HUES6 (cell line): Measurements from ENCODE around the gene C12orf42.

Experiments
- H3K27ac ChIP-seq: 2 replicates; pipeline ENCODE4 v1.7.0; 2013; ENCODE audit warnings: low read depth, mild to moderate bottlenecking, low read length, inconsistent platforms
- H3K27me3 ChIP-seq: 2 replicates; pipeline ENCODE4 v1.6.1; 2013; ENCODE audit warnings: low read length; ENCODE audit not compliant: control insufficient read depth, insufficient read depth
- H3K36me3 ChIP-seq: 2 replicates; pipeline ENCODE4 v1.6.1; 2013; ENCODE audit warnings: low read length; ENCODE audit not compliant: control insufficient read depth, insufficient read depth
- H3K4me1 ChIP-seq: 2 replicates; pipeline ENCODE4 v1.6.1; 2013; ENCODE audit warnings: low read length; ENCODE audit not compliant: control insufficient read depth, insufficient read depth
- H3K4me3 ChIP-seq: 2 replicates; pipeline ENCODE4 v1.5.1; 2013; ENCODE audit warnings: low read depth, low read length
- H3K9ac ChIP-seq: one replicate; pipeline ENCODE4 v1.6.1; 2013; ENCODE audit warnings: mild to moderate bottlenecking, low read length
- H3K9me3 ChIP-seq: 2 replicates; pipeline ENCODE4 v1.6.1; 2013; ENCODE audit warnings: low read depth, low read length; ENCODE audit not compliant: control insufficient read depth, insufficient read depth

Gene C12orf42

DNA sequence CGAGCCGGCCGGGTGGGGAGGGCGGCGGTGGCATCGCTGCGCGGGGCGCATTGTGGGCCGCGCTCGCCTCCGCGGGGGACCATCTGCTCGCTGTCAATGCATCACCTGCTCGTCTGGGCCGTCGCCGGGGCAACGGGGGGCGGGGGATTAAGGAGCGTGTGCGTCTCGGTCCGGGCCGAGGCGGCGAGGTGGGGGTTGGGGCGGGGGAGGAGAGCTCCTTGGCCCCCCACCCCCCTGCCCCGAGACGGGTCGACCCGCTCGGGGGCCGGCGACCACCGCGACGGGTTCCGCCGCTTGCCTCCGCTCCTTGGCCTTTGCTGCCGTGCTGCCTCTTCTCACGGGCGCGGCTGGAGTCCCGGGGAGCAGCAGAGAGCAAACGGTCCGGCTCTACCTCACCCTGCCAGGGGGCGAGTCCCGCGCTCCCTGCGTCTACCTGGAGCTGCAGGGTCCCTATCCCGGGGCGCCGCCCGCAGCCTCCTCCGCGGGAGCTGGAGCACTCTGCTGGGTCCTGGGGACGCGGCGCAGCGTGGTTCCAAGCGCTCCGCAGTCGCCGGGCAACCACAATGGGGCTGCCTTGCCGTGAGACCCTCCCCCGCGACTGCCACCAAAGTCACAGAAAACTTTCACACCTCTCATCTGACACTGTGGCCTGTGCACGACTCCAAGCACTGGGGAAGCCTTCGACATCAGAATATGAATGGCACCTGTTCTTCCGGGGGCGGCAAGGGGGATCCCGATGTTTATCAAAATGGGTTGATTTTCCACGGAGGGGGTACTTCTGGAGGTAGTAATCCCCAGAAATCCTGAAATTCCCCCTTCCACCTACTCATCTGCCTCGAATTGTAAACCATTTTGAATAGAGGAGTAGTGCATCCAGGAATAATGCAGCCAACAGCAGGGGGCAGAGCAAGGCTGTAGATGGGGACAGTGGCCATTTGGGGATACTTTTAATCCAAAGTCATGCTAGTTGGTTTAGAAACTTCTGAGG is at the start of gene C12orf42:
Gene C12orf42, minus strand, starts transcription at position 500 of the 988 bp plus-strand sequence. CDS start 17,542 bp downstream, outside the sequence.
- Histone ChIP-seq H3K4me3 (peak within 1 kb of the TSS; percentile 70), H3K4me1 (peaks cover 13% of the 10 kb centered on the region; the same call in 1 of the 2 replicates), H3K36me3 (no peaks in the 10 kb centered on the region), H3K27ac (no peak within 1 kb of the TSS), H3K9ac (peak within 1 kb of the TSS; percentile 38), H3K9me3 (no peaks in the 10 kb centered on the region), H3K27me3 (peaks cover 33% of the 10 kb centered on the region)

DNA sequence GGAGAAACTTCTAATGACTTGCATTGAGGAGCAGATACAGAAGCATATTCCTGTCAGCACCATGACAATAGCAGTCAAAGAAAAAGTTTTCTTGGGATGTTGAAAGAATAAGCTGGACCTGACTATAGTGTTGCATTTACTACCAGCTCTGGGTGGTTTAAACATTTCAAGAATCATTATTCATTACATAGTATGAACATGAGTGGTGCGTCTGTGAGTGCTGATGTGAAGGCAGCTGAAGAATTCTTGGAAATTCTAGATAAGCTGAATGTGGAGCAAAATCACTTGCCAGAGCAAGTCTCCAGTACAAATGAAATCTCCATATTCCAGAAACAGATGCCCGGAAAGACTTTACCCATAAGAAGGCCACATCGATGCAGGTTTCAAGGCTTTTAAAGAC is 46.3 kb upstream of the C12orf42 start:
- Histone ChIP-seq H3K27me3 (no peaks in the 10 kb centered on the region; the same call in 1 of the 2 replicates), H3K4me1 (no peaks in the 10 kb centered on the region), H3K4me3 (no peak overlapping the region), H3K27ac (no peak overlapping the region), H3K9ac (no peak overlapping the region), H3K36me3 (no peaks in the 10 kb centered on the region), H3K9me3 (no peaks in the 10 kb centered on the region)

DNA sequence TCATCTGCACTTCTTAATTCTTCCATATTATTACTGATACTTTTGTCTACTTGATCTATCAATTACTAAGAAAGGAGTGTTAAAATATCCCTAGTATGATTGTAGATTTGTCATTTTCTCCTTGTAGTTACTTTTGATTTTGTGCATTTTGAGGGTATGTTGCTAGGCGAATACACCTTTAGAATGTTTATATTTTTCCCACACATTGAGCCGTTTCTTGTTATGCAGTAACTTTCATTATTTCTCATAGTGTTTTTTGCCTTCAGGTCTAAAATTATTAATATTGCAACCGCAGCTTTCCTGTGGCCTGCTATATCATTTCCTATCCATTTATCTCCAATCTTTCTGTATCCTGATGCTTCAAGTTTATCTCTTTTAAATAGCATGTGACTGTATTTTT is 44.6 kb upstream of the C12orf42 start:
- Histone ChIP-seq H3K4me3 (no peak overlapping the region), H3K36me3 (no peaks in the 10 kb centered on the region), H3K27me3 (no peaks in the 10 kb centered on the region), H3K9me3 (no peaks in the 10 kb centered on the region), H3K4me1 (no peaks in the 10 kb centered on the region), H3K9ac (no peak overlapping the region), H3K27ac (no peak overlapping the region)

DNA sequence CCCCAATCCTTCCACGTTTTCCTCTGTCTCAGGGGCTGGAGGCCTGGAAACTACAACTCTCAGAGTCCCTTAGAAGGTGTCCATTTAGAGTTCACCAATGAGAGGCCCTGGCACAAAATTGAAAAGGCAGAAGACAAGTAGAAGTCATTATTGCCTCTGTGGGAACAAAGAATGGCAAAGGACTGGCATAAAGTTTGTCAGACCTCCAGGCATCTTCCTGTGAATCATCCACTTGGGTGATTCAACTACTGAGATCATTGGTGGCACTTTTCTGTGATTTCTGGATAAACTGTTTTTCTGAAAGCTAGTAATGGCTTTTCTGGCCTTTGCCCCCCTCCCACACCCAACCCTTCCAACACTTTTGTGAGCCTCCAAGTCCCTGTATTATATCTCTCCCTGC is 42.6 kb upstream of the C12orf42 start:
- Histone ChIP-seq H3K4me1 (no peaks in the 10 kb centered on the region), H3K27me3 (no peaks in the 10 kb centered on the region), H3K36me3 (no peaks in the 10 kb centered on the region), H3K4me3 (no peak overlapping the region), H3K9me3 (no peaks in the 10 kb centered on the region), H3K27ac (no peak overlapping the region), H3K9ac (no peak overlapping the region)

DNA sequence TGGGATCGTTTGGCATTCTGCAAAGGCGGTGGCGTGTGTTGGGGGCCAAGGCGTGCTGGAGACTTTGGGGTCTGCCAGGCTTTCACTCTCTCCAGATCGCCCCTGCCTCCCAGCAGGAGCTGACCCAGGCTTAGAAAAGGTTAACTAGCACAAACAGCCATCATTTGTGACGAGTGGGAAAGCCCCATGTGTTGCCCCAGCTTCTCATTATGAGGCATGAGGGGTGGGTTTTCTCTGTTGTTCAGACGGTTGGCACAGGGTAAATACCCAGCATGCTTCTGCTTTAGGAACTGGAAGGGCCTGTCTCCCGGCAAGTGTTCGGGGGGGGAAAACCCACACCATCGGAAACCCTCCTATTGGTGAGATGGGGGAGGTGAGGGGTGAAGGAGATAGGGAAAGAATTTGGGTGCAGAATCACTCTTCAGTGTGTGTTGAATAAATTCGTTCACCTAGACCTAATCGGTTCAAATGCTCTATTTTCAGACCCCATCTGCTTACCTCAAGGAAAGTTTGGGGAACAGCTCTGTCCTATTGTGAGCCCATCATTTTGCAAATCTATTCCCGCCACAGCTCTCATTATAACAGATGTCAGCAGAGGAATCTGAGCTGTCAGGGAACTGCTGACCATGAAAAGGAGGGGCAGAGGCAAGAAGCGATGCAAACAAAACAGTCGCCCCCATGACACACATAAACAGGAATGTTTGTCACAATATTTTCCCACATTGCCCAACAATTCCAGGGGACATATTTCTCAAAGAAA is 34.7 kb upstream of the C12orf42 start:
- H3K4me3 ChIP-seq: no peak overlapping the region
- no peaks in the 10 kb centered on the region for H3K27me3 ChIP-seq

DNA sequence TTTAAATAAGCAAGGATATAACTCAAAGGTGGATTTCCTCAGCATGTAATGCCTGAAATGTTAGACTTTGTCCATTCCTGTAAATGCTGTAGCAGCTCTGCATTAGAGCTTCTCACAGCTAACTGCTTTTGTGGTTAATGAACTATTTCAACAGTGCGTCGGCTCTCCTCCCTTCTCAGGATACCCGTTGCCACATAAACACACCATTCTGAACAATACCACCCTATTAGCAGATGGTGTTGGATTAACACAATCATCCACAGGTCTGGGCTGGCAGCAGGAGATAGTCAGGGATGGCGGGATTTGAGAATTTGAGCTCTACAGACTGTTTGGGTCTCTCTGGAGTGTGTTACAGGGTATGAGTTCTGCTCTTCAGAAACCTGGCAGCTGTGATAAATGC is 33.5 kb upstream of the C12orf42 start:
- no peaks in the 10 kb centered on the region for H3K27me3 ChIP-seq
- no peak overlapping the region for H3K4me3 ChIP-seq
- H3K9ac ChIP-seq: no peak overlapping the region
- H3K36me3 ChIP-seq: no peaks in the 10 kb centered on the region
- no peak overlapping the region for H3K27ac ChIP-seq
- no peaks in the 10 kb centered on the region for H3K9me3 ChIP-seq
- no peaks in the 10 kb centered on the region; the same call in 1 of the 2 replicates for H3K4me1 ChIP-seq

More for the DNA sequence above, 34.7 kb upstream of the C12orf42 start:
- Histone ChIP-seq H3K36me3 (no peaks in the 10 kb centered on the region), H3K9ac (no peak overlapping the region), H3K9me3 (no peaks in the 10 kb centered on the region), H3K4me1 (no peaks in the 10 kb centered on the region; the same call in 1 of the 2 replicates), H3K27ac (no peak overlapping the region)

DNA sequence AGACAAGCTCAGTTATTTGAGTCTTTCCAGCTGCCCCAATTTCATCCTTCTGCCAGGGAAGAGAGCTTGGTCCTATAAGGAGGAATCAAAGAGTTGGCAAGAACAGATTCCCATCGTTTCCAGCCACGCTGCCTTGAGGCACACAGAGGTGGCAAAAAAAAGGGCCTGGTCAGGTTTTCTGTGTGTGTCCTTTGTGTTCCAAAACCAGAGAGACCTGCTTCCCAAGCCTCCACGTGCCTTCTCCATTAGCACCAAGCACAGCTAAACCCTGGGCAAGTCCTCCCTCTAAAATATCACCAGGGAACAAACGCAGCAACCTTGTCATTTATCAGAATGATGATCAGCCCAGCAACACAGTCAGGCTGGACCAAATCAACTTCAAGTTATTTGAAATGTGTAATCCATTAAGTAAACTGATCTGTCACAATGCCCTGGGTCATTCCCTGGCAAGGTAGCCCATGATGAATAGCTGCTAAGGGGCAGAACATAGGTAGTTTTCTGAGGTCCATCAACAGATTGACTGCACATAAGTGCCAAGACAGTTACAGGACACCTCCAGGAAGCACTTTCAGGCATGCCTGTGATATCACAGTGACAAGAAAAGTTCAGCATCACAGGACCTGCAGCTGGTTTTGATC is 28.6 kb upstream of the C12orf42 start:
- H3K27me3 ChIP-seq: no peaks in the 10 kb centered on the region
- no peaks in the 10 kb centered on the region for H3K4me1 ChIP-seq
- no peaks in the 10 kb centered on the region for H3K36me3 ChIP-seq
- H3K27ac ChIP-seq: no peak overlapping the region
- no peak overlapping the region for H3K9ac ChIP-seq
- no peak overlapping the region for H3K4me3 ChIP-seq
- H3K9me3 ChIP-seq: no peaks in the 10 kb centered on the region

DNA sequence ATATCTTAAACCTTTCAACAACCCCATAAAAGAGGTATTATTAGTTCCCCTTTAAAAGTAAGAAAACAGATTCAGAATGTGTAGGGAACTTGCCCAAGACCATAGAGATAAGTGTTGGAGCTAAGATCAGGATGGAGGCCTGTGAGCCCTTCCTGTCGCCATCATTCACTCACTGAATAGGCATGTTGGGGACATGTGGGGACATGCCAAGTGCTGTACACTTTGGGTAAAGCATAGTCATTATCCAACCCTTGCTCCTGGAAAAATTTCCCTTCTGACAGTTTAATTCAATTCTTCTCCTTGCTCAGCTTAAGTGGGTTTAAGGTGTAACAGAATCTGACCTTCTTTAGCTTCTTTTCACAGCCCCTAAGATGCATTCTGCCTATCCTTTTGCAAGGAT is 28.0 kb upstream of the C12orf42 start:
- no peaks in the 10 kb centered on the region for H3K4me1 ChIP-seq
- H3K4me3 ChIP-seq: no peak overlapping the region
- no peaks in the 10 kb centered on the region for H3K9me3 ChIP-seq
- H3K36me3 ChIP-seq: no peaks in the 10 kb centered on the region
- no peaks in the 10 kb centered on the region for H3K27me3 ChIP-seq
- no peak overlapping the region for H3K9ac ChIP-seq
- H3K27ac ChIP-seq: no peak overlapping the region

DNA sequence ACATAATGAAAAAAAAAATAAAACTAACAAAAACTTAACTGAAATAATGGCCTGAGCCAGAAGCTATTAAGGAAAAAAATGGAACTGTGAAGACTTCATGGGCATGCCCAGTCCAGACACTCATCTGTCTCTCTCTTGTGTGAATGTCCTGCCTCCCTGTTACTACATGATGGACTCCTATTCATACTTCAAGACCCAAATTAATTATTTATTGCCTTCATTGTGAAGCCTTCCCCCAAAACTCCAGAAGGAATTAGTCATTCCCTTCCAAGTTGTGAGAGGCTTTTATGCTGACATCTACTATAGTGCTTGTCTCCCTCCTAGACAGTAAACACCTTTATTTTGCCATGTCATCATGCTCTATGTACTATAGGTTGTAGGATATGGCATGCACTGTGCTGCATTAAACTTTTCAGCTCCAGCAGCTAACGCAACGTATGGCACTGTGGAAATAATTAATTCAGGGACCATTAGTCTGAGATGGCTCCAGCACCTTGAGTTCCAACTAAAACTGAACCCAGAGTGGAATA is 25.0 kb upstream of the C12orf42 start:
- Histone ChIP-seq H3K27ac (no peak overlapping the region), H3K36me3 (no peaks in the 10 kb centered on the region), H3K9ac (no peak overlapping the region)

DNA sequence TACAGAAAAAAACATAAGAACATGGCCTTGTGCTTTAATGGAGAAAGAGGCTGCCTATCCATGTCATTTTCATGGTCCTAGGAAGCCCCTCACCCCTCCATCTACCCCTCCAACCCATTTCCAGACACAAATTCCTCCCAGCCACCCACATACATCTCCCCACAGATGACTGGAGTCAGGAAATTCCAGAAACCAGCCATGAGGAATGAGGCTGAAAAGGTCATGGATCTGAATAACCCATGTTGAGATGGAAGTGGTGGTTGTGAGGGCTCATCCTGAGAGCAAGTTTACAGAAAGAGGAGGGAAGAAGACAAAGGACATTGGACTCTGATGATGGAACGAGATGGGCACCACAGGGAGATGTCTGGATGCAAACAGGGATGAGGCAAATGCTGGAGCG is 23.9 kb upstream of the C12orf42 start:
- Histone ChIP-seq H3K27ac (no peak overlapping the region), H3K36me3 (no peaks in the 10 kb centered on the region), H3K4me1 (no peaks in the 10 kb centered on the region), H3K9ac (no peak overlapping the region), H3K4me3 (no peak overlapping the region), H3K9me3 (no peaks in the 10 kb centered on the region), H3K27me3 (no peaks in the 10 kb centered on the region)

More for the DNA sequence above, 25.0 kb upstream of the C12orf42 start:
- Histone ChIP-seq H3K27me3 (no peaks in the 10 kb centered on the region), H3K9me3 (no peaks in the 10 kb centered on the region), H3K4me3 (no peak overlapping the region), H3K4me1 (no peaks in the 10 kb centered on the region)
